Fibroblast of the aortic adventitia (primary cell): Measurements from ENCODE around the gene SCFD2. TPM values are rescaled to one million over a fixed set of nuclear protein-coding genes. Genes with fewer than 3 reads are reported as not detected.

Experiments
- DNase-seq: peaks from one replicate; pipeline ENCODE4 v3.0.0-alpha.2; 2010; ENCODE audit warnings: low read depth
- H3K4me3 ChIP-seq: 2 replicates; pipeline ENCODE4 v1.5.1; 2011; ENCODE audit warnings: low read depth, mild to moderate bottlenecking, control low read depth, low read length, moderate library complexity
- total RNA-seq: library from RNA; depleted of rRNA; stranded (reverse); fragments of >200 nt; gene quantifications from 2 replicates; pipeline ENCODE4 v1.2.3, GENCODE V29; 2012; ENCODE audit warnings: low replicate concordance
- TF ChIP-seq, protein P1 (sequence below): IDR thresholded peaks from 2 replicates; pipeline ENCODE4 v1.5.1; 2011; ENCODE audit warnings: mild to moderate bottlenecking, low read length, control low read depth, inconsistent platforms; ENCODE audit not compliant: insufficient read depth

The SCFD2 gene
- total RNA-seq, 1 donor = 69.2 TPM

DNA sequence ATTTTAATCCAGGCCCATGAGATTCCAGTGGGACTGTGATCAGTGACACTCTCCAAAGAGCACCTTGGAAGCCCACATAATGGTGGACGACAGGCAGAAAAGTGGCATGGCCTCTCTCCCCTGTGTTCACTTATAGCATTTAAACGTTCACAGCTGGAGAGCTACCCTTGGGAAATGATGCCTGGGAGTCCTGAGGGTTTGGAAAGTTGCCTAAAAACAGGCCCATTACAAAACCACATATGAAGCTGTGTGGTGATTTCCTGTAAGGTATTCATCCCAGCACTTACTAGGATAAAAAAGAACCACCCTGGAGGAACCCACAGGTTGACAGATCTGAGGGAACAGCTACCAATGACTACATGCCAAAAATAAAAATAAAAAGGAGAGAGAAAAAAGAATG lies 310.6 kb downstream of the SCFD2 start:
- peak; percentile 79 for DNase-seq
- TF ChIP-seq, protein P1, sequence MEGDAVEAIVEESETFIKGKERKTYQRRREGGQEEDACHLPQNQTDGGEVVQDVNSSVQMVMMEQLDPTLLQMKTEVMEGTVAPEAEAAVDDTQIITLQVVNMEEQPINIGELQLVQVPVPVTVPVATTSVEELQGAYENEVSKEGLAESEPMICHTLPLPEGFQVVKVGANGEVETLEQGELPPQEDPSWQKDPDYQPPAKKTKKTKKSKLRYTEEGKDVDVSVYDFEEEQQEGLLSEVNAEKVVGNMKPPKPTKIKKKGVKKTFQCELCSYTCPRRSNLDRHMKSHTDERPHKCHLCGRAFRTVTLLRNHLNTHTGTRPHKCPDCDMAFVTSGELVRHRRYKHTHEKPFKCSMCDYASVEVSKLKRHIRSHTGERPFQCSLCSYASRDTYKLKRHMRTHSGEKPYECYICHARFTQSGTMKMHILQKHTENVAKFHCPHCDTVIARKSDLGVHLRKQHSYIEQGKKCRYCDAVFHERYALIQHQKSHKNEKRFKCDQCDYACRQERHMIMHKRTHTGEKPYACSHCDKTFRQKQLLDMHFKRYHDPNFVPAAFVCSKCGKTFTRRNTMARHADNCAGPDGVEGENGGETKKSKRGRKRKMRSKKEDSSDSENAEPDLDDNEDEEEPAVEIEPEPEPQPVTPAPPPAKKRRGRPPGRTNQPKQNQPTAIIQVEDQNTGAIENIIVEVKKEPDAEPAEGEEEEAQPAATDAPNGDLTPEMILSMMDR = no peak
- H3K4me3 ChIP-seq = no peak overlapping the region

DNA sequence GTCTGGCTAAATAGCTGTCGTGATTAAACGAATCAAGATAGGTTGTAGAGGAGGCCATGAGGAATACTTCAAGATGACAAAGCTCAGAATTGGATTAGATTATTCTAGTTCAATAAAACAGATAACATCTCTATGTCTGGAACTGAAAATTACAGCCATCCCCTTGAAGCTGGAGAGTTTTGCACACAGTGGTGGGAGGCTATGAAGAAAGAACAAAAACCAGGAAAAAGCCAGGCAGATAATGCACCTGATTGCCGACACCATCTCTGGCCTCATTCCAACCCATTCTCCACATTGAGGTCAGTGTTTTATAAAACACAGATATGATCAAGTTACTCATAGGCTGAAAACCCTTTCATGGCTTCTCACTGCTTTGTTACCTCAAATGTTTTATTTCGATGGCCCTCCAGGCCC lies 315.5 kb downstream of the SCFD2 start:
- peak; percentile 56 for DNase-seq
- TF ChIP-seq, protein P1 = no peak
- no peak overlapping the region for H3K4me3 ChIP-seq

DNA sequence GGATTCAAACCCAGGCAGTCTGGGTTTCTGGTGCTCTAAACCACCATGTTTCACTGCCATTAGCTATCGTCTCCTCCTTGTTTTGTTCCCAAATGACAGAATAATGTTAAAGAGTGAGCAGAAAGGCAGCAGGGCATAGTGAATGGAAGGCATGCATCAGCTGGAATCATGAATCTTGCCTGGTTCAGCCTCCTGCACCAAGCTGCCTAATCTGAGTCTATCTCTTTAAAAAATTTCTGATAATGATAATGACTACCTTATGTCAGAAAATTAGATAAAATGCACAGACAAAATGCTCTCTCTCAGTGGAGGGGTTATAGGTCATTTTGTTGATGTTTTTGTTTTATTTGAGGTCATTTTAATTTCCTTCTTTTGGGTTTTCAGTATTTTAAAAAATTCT lies 316.3 kb downstream of the SCFD2 start:
- no peak overlapping the region for H3K4me3 ChIP-seq
- TF ChIP-seq, protein P1 = no peak
- DNase-seq = no peak

DNA sequence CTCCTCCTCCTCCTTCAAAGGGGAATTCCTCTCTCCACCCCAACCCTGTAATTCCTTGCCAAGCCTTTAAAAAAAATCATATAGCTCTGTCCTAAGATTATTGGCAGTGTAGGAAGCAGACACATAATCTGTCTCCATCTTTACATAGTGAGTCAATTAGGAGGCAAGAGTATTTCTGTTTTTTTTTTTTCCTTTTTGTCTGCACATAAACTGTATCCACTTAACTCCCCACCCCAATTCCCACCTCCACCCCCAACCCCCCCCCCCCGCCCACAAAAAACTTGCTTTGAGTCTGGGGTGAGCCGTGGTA lies 321.3 kb downstream of the SCFD2 start:
- DNase-seq = no peak
- no peak overlapping the region for H3K4me3 ChIP-seq
- TF ChIP-seq, protein P1 = no peak

DNA sequence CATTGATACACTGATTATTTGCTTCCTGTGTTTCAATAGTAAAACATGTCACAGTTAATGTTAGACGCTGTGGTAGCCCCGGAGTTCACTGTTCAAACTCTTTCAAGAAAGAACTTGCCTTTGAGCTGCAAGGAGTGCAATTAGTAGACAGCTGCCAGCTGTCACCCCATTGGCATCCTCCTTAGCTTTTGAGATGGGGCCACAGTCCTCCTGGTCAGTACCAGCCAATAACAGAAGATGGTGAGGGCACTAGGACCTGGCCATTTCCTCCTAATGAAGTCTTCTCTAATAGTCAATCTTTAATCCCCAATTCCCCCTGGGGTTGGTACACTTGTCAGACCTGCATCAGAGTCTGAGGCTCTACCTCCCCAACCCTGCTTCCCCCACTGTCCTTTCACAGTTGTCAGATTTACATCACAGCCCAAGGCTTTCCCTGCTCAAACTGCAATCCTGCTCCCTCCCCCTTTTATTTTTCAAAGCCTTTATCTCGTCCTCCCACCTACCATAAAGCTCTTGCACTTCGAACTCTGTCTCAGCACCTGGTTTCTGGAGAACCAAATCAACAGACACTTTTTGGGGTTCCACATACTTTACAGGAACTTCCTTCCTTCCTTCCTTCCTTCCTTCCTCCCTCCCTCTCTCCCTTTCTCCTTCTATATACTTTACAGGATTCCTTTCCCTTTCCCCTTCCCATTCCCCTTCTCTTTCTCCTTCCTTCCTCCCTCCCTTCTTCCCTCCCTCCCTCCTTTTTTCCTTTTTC lies 321.8 kb downstream of the SCFD2 start:
- TF ChIP-seq, protein P1 = no peak
- DNase-seq = no peak
- no peak overlapping the region for H3K4me3 ChIP-seq

DNA sequence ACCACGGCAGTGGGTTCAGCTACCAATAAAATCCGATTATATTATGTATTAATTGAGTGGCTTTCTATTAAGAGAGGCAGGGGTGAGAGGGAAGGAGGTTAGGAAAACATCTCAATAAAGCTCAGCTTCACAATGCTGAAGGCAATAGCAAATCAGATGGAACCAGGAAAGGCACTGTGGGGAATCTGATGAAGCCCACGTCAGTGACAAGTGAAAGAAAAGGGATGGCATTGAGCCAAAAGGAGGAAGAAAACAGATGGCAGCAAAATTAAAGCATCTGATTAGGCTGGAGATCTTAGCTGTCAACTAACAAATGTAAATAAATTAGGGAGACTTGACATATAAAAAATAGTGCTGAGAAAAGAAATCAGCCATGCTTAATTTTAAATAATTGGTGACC lies 322.8 kb downstream of the SCFD2 start:
- H3K4me3 ChIP-seq = no peak overlapping the region
- TF ChIP-seq, protein P1 = no peak
- DNase-seq = no peak

DNA sequence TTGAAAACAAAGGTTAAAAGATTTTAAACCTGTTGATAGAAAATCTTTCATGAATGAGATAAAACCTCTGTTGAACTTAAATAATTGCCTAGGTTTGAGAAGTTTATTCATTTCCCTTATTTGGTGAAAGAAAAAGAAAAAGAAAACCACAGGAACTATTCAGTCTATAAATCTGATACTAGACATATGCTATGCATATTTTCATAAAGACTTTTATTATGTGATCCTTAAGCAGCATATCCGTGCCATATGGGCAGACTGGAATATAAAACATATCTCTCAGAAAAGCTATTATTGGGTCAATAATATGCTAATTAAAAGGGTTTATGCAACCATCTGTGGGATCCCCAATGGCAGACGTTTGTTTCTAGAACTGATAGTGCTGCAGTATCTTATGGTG lies 325.0 kb downstream of the SCFD2 start:
- no peak for DNase-seq
- no peak overlapping the region for H3K4me3 ChIP-seq
- TF ChIP-seq, protein P1 = no peak
